ENCODE measurements around the gene RASA2.

Gene RASA2

GRCh38 chr3:141482245-141482922 lies 4.4 kb upstream of the RASA2 start:
- Histone ChIP-seq H3K27me3 (replicated peaks) (no peaks in the 10 kb centered on the region), H3K36me3 (replicated peaks) (no peaks in the 10 kb centered on the region), H3K27ac (no peak overlapping the region), H3K4me3 (ENCODE audit: low read depth, low read length) (no peak overlapping the region)
- DNase-seq = peak; percentile 87
- in situ Hi-C loops (cut with HindIII; ENCODE audit: low pct_ligation_motif_present, low sequenced_read_pairs) = no loop called here
- TF ChIP-seq, protein P1, sequence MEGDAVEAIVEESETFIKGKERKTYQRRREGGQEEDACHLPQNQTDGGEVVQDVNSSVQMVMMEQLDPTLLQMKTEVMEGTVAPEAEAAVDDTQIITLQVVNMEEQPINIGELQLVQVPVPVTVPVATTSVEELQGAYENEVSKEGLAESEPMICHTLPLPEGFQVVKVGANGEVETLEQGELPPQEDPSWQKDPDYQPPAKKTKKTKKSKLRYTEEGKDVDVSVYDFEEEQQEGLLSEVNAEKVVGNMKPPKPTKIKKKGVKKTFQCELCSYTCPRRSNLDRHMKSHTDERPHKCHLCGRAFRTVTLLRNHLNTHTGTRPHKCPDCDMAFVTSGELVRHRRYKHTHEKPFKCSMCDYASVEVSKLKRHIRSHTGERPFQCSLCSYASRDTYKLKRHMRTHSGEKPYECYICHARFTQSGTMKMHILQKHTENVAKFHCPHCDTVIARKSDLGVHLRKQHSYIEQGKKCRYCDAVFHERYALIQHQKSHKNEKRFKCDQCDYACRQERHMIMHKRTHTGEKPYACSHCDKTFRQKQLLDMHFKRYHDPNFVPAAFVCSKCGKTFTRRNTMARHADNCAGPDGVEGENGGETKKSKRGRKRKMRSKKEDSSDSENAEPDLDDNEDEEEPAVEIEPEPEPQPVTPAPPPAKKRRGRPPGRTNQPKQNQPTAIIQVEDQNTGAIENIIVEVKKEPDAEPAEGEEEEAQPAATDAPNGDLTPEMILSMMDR (IDR thresholded peaks at IDR 0.05; ENCODE audit: low read depth, low read length, missing control alignments) = no peak

- no peaks in the 10 kb centered on the region for H3K27me3 ChIP-seq (replicated peaks)
- H3K4me3 ChIP-seq (ENCODE audit: low read depth, low read length) = no peak overlapping the region
- H3K27ac ChIP-seq = no peak overlapping the region
- TF ChIP-seq, protein P1 (IDR thresholded peaks at IDR 0.05; ENCODE audit: low read depth, low read length, missing control alignments) = no peak
- in situ Hi-C loops (cut with HindIII; ENCODE audit: low pct_ligation_motif_present, low sequenced_read_pairs) = no loop called here
- H3K36me3 ChIP-seq (replicated peaks) = no peaks in the 10 kb centered on the region
- no peak for DNase-seq
Observed at GRCh38 chr3:141484701-141485287, 2.0 kb upstream of the RASA2 start.

GRCh38 chr3:141485641-141486495 lies 959 bp upstream of the RASA2 start:
- Histone ChIP-seq H3K27ac (peak overlapping the region; percentile 58), H3K27me3 (replicated peaks) (no peaks in the 10 kb centered on the region), H3K4me3 (ENCODE audit: low read depth, low read length) (no peak overlapping the region), H3K36me3 (replicated peaks) (no peaks in the 10 kb centered on the region)
- TF ChIP-seq, protein P1 (IDR thresholded peaks at IDR 0.05; ENCODE audit: low read depth, low read length, missing control alignments) = no peak
- in situ Hi-C loops (cut with HindIII; ENCODE audit: low pct_ligation_motif_present, low sequenced_read_pairs) = no loop called here
- peak; percentile 47 for DNase-seq

- Histone ChIP-seq H3K27me3 (replicated peaks) (no peaks in the 10 kb centered on the region), H3K27ac (peak overlapping the region; percentile 58), H3K4me3 (ENCODE audit: low read depth, low read length) (peak overlapping the region; percentile 57), H3K36me3 (replicated peaks) (no peaks in the 10 kb centered on the region)
- DNase-seq = peak; percentile 66
- in situ Hi-C loops (cut with HindIII; ENCODE audit: low pct_ligation_motif_present, low sequenced_read_pairs) = no loop called here
- TF ChIP-seq, protein P1 (IDR thresholded peaks at IDR 0.05; ENCODE audit: low read depth, low read length, missing control alignments) = no peak
Observed at GRCh38 chr3:141486496-141486745, 406 bp upstream of the RASA2 start.

- TF ChIP-seq, protein P1 (IDR thresholded peaks at IDR 0.05; ENCODE audit: low read depth, low read length, missing control alignments) = no peak
- in situ Hi-C loops (cut with HindIII; ENCODE audit: low pct_ligation_motif_present, low sequenced_read_pairs) = no loop called here
- Histone ChIP-seq H3K4me3 (ENCODE audit: low read depth, low read length) (peak overlapping the region; percentile 74), H3K27ac (peak overlapping the region; percentile 83), H3K27me3 (replicated peaks) (no peaks in the 10 kb centered on the region), H3K36me3 (replicated peaks) (no peaks in the 10 kb centered on the region)
- peak; percentile 16 for DNase-seq
Observed at GRCh38 chr3:141487521-141488252, 860 bp downstream of the RASA2 start.
